T1000 (cell line): ENCODE measurements around the gene UPK3BL2.
"Not testable (repeated sequence)": the region's sequence is repeated elsewhere in the genome, so short reads cannot be mapped to it uniquely, and the experiment has no call there.

Source experiments
- DNase-seq: peaks from one replicate; lab custom pipeline; 2025; ENCODE audit warnings: mixed read lengths; lab: John Stamatoyannopoulos, UW

Gene UPK3BL2

DNA sequence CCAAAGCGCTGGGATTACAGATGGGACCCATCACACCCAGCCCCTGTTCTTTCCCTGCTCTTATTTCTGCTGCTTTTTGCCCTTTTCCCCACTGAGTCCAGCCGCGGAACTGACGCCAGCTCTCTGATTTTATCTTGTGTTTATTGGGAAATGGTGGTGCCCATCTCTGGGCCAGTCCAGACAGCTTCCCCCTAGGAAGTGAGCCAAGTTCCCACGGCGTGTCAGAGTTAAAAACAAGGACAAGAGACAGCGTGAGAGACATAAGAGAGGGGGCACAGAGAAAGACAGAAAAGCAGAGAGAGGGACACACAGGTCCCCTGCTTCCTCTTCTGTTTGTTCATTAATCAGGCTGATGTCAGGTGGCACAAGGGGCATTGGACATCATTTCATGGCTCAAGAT lies 11.9 kb downstream of the UPK3BL2 start:
- not testable (repeated sequence) for DNase-seq

DNA sequence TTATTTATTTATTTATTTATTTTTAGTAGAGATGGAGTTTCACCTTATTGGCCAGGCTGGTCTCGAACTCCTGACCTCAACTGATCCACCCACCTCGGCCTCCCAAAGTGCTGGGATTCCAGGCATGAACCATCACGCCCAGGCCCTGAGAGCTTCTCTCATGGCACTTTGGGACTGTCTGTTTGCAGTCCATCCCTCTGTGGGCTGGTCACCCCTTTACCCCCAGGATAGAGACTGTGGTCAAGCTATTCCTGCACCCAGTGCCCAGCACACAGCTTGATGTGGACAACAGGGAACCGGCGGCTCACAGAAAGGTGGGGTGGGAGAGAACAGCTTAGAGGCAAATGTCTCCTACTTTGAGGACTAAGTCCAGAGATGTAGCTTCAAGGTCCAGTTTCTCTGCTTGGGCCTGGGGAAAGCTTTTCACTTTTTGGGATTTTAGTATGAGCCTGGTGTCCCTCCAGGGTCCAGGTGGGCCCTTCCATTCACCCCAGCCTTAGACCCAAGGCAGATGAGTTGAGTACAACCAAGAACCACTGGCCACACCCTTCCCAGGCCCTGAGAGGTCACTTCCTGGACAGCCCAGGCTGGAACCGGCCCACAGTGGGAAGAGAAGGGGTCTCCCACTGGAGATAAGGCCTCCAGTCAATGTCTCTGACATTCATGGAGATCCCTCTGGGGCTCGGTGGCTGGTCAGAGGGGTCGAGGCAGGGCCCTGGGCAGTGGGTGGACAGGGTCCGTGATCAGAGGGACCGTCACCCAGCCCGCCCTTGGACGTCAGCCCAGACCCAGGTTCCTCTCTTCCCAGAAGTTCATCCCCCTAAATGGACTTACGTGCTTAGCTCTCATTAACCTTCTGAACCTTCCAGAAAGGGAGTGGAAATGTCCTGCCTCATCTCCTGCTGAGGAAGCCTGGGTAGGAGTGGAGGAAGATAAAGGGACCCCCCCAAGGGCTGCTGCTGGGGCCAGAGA lies 15.4 kb downstream of the UPK3BL2 start:
- not testable (repeated sequence) for DNase-seq

DNA sequence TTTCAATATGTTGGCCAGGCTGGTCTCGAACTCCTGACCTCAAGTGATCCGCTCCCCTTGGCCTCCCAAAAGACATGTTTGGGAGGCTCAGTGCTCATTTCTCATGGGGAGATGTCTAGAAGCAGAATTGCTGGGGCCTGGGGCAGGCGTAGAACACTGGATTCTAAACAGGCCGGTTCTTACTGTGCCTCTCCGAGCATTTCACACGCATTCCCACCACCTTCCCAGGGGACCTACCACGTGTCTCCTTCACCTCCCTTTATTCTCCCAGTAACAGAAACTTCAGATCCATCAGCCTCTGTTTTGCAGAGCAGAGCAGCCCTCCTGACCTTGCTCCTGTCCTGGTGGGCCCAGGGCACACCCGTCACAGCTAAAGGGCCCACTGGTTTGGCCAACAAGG lies 16.3 kb downstream of the UPK3BL2 start:
- DNase-seq = not testable (repeated sequence)

DNA sequence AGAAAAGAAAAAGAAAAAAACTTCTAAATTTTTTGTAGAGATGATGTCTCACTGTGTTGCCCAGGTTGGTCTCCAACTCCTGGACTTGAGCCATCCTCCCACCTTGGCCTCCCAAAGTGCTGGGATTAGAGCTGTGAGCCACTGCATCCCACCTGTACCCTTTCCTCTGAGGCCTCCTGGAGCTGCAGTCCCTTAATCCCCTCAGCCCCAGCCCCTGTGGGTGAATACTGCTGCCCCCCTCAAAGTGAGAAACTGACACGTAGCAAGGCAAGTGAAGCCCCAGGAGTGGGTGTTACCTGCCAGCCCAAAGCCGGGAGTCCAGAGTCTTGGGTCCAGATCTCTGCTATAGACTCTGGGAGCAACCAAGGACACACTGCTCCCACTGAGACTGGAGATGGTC lies 18.7 kb downstream of the UPK3BL2 start:
- DNase-seq = not testable (repeated sequence)

DNA sequence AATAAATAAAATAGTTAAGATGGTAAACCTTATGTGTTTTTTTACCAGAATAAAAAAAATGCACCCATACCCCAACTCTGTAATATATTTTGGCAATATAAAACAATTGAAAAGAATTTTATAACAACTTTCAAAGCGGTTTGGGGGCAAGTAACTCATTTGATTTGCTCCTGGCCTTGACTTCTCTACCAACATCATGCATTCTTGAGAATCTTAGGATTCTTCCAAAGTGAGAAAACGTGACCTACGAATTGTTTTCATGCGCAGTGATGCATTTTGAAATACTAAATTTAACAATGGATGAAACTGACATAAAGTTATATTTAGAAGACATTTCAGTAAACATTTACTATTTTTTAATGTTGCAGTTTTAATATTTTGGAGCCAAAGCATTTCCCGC lies 22.7 kb downstream of the UPK3BL2 start:
- not testable (repeated sequence) for DNase-seq

DNA sequence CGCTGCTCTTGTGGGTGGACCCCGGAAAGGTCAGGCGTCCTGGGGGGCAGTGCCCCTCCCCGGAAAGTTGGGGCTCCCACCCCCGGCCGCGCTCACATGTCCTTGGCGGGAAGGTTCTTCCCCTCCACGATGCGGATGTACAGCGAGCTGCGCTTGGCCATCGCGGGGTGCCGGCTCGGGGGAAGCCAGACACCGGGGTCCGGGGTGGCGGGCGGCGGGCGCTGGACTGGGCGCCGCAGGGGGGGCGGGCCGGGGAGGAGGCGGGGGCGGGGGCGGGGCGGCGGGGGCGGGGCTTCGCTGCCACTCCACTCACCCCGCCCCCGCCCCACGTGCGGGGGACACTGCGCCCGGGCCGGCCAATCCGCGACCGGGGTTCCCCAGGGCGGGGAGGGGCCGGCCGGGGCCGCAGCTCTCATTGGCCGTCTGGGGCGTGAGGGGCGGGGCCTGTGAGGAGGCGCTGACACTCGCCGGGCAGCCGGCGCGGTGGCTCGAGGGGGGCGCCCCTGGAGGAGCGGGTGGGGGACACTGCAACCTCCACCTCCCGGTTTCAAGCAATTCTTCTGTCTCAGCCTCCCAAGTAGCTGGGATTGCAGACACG lies 25.8 kb downstream of the UPK3BL2 start, which contains the start of gene RASA4B:
Gene RASA4B (minus strand): TSS at position 228 of the 598 bp plus-strand sequence. CDS start 67 bp downstream, at position 161.
- not testable (repeated sequence) for DNase-seq

DNA sequence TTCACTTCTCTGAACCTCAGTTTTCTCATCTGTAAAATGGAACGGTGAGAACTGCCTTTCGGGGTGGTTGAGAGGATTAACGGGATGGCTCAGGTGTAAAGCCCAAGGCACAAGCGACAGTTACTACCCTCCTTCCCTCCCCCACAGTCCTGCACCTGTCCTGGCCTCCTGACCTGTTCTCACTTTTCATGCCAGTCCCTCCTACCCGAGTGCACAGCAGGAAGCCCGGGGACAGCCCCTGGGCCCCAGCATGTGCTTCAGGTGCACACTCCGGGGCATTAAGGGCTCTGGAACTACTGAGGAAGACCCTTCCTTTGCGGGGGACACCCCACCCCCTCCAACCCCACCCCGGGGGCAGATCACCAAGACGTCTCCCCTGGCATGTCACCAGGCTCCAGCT lies 26.5 kb downstream of the UPK3BL2 start:
- DNase-seq = not testable (repeated sequence)

DNA sequence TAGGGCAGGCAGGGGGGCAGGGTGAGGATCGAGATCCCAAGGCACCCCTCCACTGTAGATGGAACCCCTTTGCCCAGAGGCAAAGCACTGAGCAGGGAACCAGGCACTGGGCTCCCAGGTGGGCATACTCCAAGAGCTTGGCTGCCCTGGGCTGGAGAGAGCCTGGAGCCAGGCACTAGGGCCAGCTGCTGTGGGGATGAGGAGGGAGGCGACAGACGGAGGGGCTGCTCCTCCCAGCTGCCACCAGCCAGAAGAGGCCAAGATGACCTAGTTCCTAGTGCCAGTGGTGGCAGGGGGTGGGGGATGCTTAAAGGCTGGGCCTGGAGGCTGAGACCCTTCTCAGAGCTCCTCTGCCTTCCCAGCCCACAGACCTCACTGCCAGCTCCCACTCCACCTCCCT lies 27.6 kb downstream of the UPK3BL2 start:
- not testable (repeated sequence) for DNase-seq

DNA sequence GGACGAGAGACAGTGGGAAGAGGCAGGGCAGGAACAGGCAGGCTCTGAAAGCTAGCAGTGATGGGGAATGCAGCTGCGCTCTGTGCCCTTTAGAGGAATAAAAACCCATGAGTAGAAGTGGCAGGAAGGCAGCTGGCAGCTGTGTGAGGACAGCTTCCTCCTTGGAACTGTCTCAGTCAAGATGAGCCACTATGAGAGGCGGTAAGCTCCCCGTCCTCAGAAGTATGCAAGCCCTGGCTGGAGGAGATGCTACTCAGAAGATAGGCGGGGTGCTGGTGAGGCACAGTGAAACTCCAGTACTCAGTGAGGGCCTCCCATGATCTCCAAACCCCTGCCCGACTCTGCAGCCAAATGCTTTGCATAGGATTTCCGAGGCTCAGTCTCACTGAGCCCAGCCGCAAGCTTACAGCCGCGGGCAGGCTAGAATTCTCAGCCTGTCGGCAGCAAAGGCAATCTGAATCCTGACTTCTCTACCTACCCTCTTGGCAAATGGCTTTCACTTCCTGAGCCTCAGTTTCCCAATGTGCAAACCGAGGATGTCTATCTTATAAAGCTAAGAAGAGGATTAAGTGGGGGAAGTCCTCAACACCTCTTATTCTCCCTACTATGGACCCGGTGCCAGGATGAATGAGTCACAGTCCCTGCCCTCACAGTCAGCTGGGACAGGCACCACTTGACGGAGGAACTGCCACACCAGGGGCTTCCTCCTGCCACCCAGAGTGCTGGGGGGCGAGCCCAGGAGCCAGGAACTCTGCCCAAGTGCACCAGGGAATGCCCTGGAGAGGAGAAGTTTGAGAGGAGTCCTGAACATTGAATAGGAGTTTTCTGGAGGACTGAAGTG lies 28.4 kb downstream of the UPK3BL2 start:
- not testable (repeated sequence) for DNase-seq

DNA sequence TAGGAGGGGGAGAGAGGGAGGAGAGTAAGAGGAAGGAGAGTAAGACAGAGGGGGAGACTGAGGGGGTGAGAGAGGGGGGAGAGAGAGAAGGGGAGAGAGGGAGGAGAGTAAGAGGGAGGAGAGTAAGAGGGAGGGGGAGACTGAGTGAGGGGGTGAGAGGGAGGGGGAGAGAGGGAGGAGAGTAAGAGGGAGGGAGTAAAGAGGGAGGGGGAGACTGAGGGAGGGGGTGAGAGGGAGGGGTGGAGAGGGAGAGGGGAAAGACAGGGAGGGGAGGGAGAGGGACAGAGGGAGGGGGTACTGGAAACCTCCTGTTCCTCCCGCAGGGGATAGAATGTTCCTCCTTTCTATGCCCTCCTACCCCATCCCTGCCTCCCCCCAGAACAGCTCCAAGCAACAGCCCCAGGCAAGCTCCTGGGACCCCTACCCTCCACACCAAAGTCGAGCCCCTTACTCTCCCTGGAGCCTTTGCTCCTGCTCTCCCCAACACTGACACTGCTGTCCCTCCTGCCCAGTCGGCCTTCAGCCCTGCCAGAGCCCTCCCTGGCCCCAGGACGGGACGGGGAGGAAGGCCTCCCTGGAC lies 30.8 kb downstream of the UPK3BL2 start:
- DNase-seq = not testable (repeated sequence)

DNA sequence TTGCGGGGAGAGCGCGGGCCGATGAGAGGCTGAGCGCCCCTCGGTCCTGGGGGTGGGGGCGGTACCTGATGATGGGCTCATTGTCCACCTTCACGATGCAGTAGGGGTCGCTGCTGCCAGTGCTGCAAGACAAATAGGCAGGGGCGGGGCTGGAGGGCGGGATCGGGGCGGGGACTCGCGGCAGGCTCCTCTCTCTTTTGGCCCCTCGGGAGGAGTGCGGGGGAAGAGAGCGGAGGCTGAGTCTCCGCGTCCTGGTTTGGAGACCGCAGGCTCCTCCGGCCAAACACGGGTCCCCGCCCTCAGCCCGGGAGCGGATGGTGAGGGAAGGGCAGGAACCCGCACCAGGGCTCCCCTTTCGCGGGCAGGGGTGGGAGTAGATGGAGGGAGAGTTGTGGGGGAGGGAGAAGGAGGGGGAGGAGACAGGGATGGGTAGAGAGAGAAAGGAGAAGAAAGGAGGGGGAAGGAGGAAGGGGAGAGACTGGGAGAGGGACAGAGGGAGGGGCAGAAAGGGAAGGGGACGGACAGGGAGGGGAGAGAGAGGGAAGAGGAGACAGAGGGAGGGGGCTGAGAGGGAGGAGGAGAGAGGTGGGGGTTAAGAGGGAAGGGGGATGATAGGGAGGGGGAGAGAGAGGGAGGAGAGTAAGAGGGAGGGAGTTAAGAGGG lies 31.5 kb downstream of the UPK3BL2 start:
- DNase-seq = not testable (repeated sequence)

DNA sequence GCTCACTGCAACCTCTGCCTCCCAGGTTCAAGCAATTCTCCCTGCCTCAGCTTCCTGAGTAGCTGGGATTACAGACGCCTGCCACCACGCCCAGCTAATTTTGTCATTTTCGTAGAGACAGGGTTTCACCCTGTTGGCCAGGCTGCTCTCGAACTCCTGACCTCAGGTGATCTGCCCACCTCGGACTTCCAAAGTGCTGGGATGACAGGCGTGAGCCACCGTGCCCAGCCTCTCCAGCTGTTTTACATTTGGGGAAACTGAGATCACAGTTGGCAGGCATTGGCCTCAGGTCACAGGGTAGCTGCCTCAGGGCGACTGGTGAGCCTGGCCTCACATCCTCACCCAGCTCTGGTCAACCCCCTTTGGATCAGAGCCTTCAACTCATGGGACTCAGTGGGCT lies 32.9 kb downstream of the UPK3BL2 start:
- not testable (repeated sequence) for DNase-seq

DNA sequence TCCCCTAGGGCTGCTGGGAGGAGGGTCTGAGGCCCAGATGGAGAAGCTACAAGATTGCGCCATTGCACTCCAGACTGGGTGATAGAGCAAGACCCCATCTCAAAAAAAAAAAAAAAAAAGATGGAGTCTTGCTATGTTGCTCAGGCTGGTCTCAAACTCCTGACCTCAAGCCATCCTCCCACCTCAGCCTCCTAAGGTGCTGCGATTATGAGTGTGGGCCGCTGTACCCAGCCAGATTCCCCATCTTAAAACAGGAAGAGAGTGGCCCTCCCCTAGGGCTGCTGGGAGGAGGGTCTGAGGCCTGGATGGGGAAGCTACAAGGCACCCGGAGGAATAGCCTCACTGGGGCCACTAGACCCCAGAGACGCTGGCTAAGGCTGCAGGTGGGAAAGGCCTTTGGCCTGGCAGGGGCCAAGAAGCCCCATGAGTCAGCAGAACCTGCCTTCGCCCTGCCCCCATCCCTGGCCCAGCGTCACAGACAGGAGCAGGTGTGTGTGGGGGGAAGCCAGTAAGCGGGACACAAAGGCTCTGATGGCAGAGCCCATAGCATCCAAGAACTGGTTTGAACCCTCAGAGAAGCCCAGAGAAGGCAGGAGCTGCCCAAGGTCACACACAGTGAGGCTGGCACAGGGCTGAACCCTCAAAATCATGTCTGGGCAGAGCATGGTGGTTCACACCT lies 35.9 kb downstream of the UPK3BL2 start:
- DNase-seq = not testable (repeated sequence)

DNA sequence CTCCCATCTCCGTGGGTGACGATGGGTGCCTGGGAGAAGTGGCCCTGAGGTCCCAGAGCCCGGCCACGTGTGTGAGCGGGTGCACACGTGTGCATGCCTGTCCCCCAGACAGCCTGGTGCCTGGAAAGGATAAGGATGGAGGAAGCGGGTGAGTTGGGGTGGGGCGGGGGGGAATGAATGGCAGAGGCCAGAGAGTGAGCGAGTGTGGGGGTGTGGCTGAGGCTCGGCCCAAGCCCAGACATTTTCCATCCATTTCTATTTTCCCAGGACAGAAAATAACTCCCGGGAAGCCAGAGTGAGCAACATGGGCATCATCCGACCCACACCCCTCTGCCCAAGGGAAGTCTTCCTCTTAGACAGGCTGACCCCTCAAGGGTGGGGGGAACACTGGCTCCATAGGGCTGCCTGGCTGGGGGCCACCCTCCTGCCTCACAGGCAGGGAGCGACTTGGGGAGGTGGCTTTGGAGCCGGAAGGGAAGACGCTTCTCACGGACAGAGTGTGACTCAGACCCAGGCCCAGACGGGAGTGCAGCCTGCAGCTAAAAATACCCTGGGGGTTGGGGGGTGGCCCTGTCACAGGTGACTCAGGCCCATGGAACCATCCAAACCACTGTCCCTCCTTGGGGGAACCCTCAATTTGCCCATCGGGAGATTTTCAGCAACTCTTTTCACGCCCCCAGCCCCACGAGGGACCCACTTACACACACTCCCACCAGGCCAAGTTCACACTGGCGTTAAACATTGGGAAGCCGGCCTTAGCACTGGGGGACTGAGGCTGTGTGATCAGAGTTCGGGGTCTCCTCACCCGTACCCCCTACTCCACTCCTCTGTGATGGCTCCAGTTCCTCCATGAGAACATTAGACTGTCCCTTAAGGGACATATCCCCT lies 38.0 kb downstream of the UPK3BL2 start:
- not testable (repeated sequence) for DNase-seq

DNA sequence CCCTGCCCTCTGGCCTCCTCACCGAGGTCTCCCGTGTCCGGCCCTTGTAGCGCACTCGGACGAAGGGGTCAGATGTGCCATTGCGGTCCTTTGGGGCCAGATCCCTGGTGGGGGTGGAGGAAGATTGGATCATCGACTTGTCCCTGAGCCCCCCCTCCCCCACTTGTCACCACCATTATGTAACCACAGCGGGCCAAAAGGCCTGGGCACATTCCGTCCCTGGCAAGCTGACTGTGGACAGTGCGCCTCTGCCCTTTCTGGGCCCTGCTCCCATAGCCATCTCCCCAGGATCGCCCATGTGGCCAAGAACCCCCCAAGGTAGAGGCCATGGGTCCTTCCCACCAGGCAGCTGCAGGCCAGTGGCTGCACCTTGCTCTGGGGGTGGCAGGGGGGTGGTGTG lies 40.4 kb downstream of the UPK3BL2 start:
- DNase-seq = not testable (repeated sequence)

DNA sequence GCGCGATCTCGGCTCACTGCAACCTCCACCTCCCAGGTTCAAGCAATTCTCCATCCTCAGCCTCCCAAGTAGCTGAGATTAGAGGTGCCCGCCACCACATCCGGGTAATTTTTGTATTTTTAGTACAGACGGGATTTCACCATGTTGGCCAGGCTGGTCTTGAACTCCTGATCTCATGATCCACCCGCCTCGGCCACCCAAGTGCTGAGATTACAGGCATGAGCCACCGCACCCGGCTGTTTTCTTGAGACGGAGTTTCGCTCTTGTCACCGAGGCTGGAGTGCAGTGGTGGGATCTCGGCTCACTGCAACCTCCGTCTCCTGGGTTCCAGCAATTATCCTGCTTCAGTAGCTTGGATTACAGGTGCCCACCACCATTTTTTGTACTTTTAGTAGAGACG lies 45.2 kb downstream of the UPK3BL2 start:
- DNase-seq = not testable (repeated sequence)

DNA sequence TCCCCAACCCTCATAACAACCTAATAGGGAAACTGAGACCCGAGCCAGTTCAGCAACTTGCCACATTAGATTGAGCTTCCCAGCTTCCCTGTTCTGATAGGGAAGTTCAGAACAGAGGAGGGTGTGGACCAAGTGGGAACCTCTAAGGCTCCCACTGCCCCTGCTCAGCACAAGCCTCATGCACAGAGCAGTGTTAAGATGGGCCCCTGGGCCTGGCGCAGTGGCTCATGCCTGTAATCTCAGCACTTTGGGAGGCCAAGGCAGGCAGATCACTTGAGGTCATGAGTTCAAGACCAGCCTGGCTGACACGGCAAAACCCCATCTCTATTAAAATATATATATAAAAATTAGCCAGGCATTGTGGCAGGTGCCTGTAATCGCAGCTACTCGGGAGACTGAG lies 46.2 kb downstream of the UPK3BL2 start:
- not testable (repeated sequence) for DNase-seq

DNA sequence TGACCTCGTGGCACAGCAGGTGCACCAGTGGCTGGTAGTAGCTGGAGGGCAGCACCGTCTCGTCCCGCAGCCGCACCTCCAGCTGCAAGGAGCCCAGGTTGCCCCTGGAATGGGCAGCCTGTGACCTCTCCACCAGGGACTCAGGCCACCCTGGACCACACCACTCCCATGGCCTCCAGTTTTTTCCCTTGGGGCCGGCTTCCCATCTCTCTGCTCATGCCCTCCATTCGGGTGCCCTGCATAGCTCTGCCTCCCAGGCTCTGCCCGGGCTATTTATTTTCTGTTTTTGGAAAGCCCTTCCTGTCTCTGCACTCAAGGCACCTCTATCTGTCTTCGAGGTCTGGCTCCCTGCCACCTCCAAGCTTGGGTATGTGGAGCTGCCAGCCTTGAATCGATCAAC lies 46.6 kb downstream of the UPK3BL2 start:
- not testable (repeated sequence) for DNase-seq

DNA sequence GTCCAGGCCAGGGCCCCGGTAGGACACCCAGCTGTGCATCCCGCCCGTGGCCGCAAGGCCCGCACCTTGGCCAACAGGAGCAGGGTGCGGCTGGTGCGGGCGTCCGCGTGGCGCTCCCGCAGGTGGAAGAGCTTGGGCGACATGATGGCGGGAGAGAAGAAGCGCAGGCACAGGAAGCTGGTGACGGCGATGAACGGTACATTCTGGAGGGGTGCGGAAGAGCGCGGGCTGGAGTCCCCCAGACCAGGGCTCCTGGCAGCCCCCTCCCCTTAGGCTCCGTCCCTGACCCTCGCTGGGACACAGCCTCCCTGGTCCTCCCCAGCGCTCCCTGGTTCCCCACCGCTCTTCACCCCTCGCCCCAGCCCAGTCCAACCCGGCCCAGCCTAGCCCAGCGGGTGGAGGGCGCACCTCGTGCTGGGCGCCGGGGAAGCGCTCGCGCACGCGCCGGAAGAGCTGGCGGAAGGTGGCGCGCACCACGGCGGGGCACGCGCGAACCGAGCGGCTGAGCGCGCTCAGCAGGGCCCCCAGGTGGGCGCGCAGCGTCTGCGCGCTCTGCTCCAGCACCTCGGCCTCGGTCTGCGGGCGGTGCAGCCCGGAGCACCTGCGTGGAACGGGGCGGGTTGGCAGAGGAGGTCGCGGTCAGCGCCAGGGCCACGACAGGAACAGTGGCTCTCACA lies 48.9 kb downstream of the UPK3BL2 start:
- DNase-seq = not testable (repeated sequence)
